Naive thymus-derived CD4-positive, alpha-beta T cell (primary cell): ENCODE data around the gene ATP8B4. TPM values are rescaled to one million over a fixed set of nuclear protein-coding genes. Genes with fewer than 3 reads are reported as not detected.

Source experiments
- ATAC-seq: fragments of 150-1000 bp; cut with Tn5 transposase; 2 replicates; pipeline ENCODE4 v1.10.0; 2021; ENCODE audit warnings: mild to moderate bottlenecking, moderate library complexity
- CTCF ChIA-PET: fragments of 350-600 bp; sonication (Branson Sonifier 250); formaldehyde crosslinking; loops from one replicate; lab custom pipeline; 2021; ENCODE audit warnings: antibody characterized with exemption; lab: Charles Lee
- POLR2A ChIA-PET: fragments of 350-600 bp; sonication (Branson Sonifier 250); formaldehyde crosslinking; loops from one replicate; lab custom pipeline; 2021; ENCODE audit warnings: antibody characterized with exemption, inconsistent platforms; lab: Charles Lee
- DNase-seq, 9 donors: peaks; one replicate each; pipeline versions ENCODE4 v3.0.0 to v3.0.0-alpha.2; 2020 to 2022; ENCODE audit warnings: mixed read lengths in 1 of 9
- H3K27ac ChIP-seq: one replicate; pipeline ENCODE4 v1.7.0; 2013; ENCODE audit warnings: mild to moderate bottlenecking, low read depth, low read length, moderate library complexity
- H3K27me3 ChIP-seq, 2 donors: one replicate each; pipeline ENCODE4 v1.7.0; 2013; ENCODE audit warnings: low read length in 2 of 2, mild to moderate bottlenecking in 2 of 2, moderate library complexity in 2 of 2; ENCODE audit not compliant: control insufficient read depth in 2 of 2, insufficient read depth in 2 of 2
- H3K36me3 ChIP-seq, 3 experiments: 1 replicate in 2 of 3; 2 replicates in 1 of 3; pipeline ENCODE4 v1.7.0; 2013; ENCODE audit warnings: low read length in 3 of 3, mild to moderate bottlenecking in 3 of 3, moderate library complexity in 1 of 3; ENCODE audit not compliant: insufficient read depth in 3 of 3, control insufficient read depth in 2 of 3
- H3K4me1 ChIP-seq, 2 donors: one replicate each; pipeline ENCODE4 v1.7.0; 2013; ENCODE audit warnings: low read length in 2 of 2, mild to moderate bottlenecking in 2 of 2, moderate library complexity in 1 of 2; ENCODE audit not compliant: control insufficient read depth in 2 of 2, insufficient read depth in 2 of 2
- H3K4me3 ChIP-seq: 2 replicates; pipeline ENCODE4 v1.7.0; 2013; ENCODE audit warnings: mild to moderate bottlenecking, low read length
- H3K9me3 ChIP-seq, 3 experiments: 1 replicate in 2 of 3; 2 replicates in 1 of 3; pipeline ENCODE4 v1.7.0; 2013; ENCODE audit warnings: low read length in 3 of 3; ENCODE audit not compliant: control insufficient read depth in 2 of 3
- H3K27ac Mint-ChIP-seq, 9 donors: one replicate each; pipeline ENCODE4 v1.8.0; 2020 to 2022; ENCODE audit warnings: mixed read lengths in 9 of 9, mild to moderate bottlenecking in 8 of 9, moderate library complexity in 5 of 9, inconsistent platforms in 2 of 9
- H3K27me3 Mint-ChIP-seq, 5 donors: one replicate each; pipeline ENCODE4 v1.8.0; 2021 to 2022; ENCODE audit warnings: mixed read lengths in 5 of 5, mild to moderate bottlenecking in 1 of 5
- H3K36me3 Mint-ChIP-seq, 5 donors: one replicate each; pipeline ENCODE4 v1.8.0; 2020 to 2022; ENCODE audit warnings: mixed read lengths in 5 of 5, mild to moderate bottlenecking in 3 of 5, inconsistent platforms in 1 of 5
- H3K4me1 Mint-ChIP-seq, 7 donors: one replicate each; pipeline ENCODE4 v1.8.0; 2020 to 2022; ENCODE audit warnings: mixed read lengths in 7 of 7, mild to moderate bottlenecking in 3 of 7, inconsistent platforms in 1 of 7
- H3K4me3 Mint-ChIP-seq, 10 donors: one replicate each; pipeline ENCODE4 v1.8.0; 2020 to 2022; ENCODE audit warnings: mild to moderate bottlenecking in 10 of 10, mixed read lengths in 10 of 10, moderate library complexity in 6 of 10, inconsistent platforms in 2 of 10
- H3K9me3 Mint-ChIP-seq, 11 donors: one replicate each; pipeline ENCODE4 v1.8.0; 2020 to 2022; ENCODE audit warnings: mixed read lengths in 11 of 11, mild to moderate bottlenecking in 4 of 11, inconsistent platforms in 1 of 11, moderate library complexity in 1 of 11
- intact Hi-C, 2 donors: fragments of 100-400 bp; cut with micrococcal nuclease; formaldehyde crosslinking; loops; one replicate each; pipeline ENCODE4 v1.15.1; 2023
- polyA plus RNA-seq, 2 donors: library from polyadenylated mRNA; unstranded; fragments of 300-500 nt; fragmentation: Illumina TruSeq; gene quantifications; one replicate each; pipeline ENCODE4 v1.2.3, GENCODE V29; 2021
- total RNA-seq, 6 experiments: library from RNA in 5 of 6; stranded (reverse) in 5 of 6; gene quantifications; 1 replicate in 5 of 6; 2 replicates in 1 of 6; pipeline ENCODE4 v1.2.3 and lab custom pipeline; 2021 to 2026

ATP8B4 gene
- total and polyA plus RNA-seq, 7 experiments from 2014 or later: 0.92 to 24.3 (median 5.0) TPM; not detected in 2

DNA sequence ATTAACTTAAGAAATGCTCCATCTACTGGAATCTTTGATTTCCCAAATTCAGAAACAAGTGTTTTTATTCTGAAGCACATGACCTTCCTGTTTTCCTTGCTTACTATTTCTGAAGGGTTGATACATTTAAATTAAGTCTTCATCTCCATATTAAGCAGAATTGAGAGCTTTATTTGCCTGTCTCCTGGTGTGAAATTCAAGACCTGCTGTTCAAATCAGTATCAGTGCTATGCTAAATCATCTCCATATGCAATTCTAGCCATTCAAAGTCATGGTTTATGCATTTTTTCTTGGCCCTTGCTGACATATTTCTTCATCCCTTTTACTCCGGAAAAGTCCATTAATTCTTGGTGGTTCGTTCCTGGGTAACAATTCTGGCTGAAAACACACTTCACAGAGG is 195.4 kb downstream of the ATP8B4 start:
- peaks cover 0 to 2% (median 0%) of the 10 kb centered on the region in 7 donors for H3K4me1 Mint-ChIP-seq
- H3K9me3 ChIP-seq: no peaks in the 10 kb centered on the region
- H3K4me1 ChIP-seq: no peaks in the 10 kb centered on the region
- ChIA-PET POLR2A (no interaction called here), CTCF (no interaction called here)
- H3K36me3 ChIP-seq: no peaks in the 10 kb centered on the region
- H3K4me3 ChIP-seq: no peak overlapping the region
- H3K27me3 ChIP-seq: no peaks in the 10 kb centered on the region
- intact Hi-C loops: no loop called here
- H3K27ac Mint-ChIP-seq: no peak overlapping the region
- H3K9me3 Mint-ChIP-seq: peaks cover 0 to 2% (median 0%) of the 10 kb centered on the region in 11 donors
- H3K27ac ChIP-seq: no peak overlapping the region
- peaks cover 0 to 6% (median 0%) of the 10 kb centered on the region in 5 donors for H3K27me3 Mint-ChIP-seq
- no peak for DNase-seq
- peaks cover 0 to 15% (median 0%) of the 10 kb centered on the region in 5 donors for H3K36me3 Mint-ChIP-seq
- no peak for ATAC-seq
- no peak overlapping the region for H3K4me3 Mint-ChIP-seq

GRCh38 chr15:49919034-49919433 is 200.0 kb downstream of the ATP8B4 start:
- Mint-ChIP-seq H3K27me3 (peaks cover 0 to 5% (median 0%) of the 10 kb centered on the region in 5 donors), H3K4me3 (no peak overlapping the region), H3K27ac (no peak overlapping the region), H3K9me3 (peaks cover 0 to 4% (median 0%) of the 10 kb centered on the region in 11 donors), H3K36me3 (peaks cover 0 to 31% (median 0%) of the 10 kb centered on the region in 5 donors), H3K4me1 (peaks cover 0 to 2% (median 0%) of the 10 kb centered on the region in 7 donors)
- POLR2A ChIA-PET: no interaction called here
- intact Hi-C loops: no loop called here
- no peak for ATAC-seq
- Histone ChIP-seq H3K27ac (no peak overlapping the region), H3K9me3 (no peaks in the 10 kb centered on the region), H3K4me3 (no peak overlapping the region), H3K4me1 (no peaks in the 10 kb centered on the region), H3K27me3 (no peaks in the 10 kb centered on the region), H3K36me3 (no peaks in the 10 kb centered on the region)
- DNase-seq: no peak
- CTCF ChIA-PET: no interaction called here

- H3K27ac ChIP-seq: no peak overlapping the region
- ChIA-PET POLR2A (no interaction called here), CTCF (no interaction called here)
- H3K4me3 ChIP-seq: no peak overlapping the region
- no peaks in the 10 kb centered on the region for H3K4me1 ChIP-seq
- H3K4me1 Mint-ChIP-seq: peaks cover 0 to 2% (median 0%) of the 10 kb centered on the region in 7 donors
- H3K9me3 ChIP-seq: no peaks in the 10 kb centered on the region
- peaks cover 0 to 7% (median 0%) of the 10 kb centered on the region in 5 donors for H3K27me3 Mint-ChIP-seq
- H3K36me3 Mint-ChIP-seq: peaks cover 0 to 31% (median 0%) of the 10 kb centered on the region in 5 donors
- no peaks in the 10 kb centered on the region for H3K27me3 ChIP-seq
- peaks cover 0 to 4% (median 0%) of the 10 kb centered on the region in 11 donors for H3K9me3 Mint-ChIP-seq
- no peak overlapping the region for H3K4me3 Mint-ChIP-seq
- ATAC-seq: no peak
- no peaks in the 10 kb centered on the region for H3K36me3 ChIP-seq
- intact Hi-C loops: no loop called here
- no peak for DNase-seq
- no peak overlapping the region for H3K27ac Mint-ChIP-seq
Observed at GRCh38 chr15:49918121-49918520, 200.9 kb downstream of the ATP8B4 start.

GRCh38 chr15:49916998-49917397 is 202.0 kb downstream of the ATP8B4 start:
- H3K36me3 Mint-ChIP-seq: peaks cover 0 to 41% (median 0%) of the 10 kb centered on the region in 5 donors

DNA sequence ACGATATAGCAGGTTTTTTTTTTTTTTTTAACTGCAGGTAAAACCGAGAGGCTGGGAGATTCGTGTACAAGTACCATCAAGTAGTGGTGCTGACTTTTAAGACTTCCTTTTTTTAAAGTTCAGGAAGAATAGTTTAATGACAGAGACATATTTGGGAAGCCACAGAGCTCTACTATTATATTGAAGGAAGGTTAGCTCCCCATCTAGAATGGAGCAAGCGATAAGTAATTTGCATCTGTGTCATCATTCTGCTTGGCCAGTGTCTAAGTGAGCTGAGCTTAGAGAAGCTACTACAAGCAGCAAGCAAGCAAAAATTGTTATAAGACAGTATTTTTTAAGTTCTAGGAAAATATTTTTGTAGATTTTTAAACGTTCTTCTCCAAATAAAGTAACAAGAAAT is 203.2 kb downstream of the ATP8B4 start:
- no peak overlapping the region for H3K4me3 ChIP-seq
- ATAC-seq: no peak
- no peaks in the 10 kb centered on the region for H3K9me3 ChIP-seq
- no peak for DNase-seq
- H3K4me1 ChIP-seq: no peaks in the 10 kb centered on the region
- Mint-ChIP-seq H3K4me1 (peaks cover 0 to 2% (median 0%) of the 10 kb centered on the region in 7 donors), H3K4me3 (no peak overlapping the region), H3K36me3 (peaks cover 0 to 44% (median 0%) of the 10 kb centered on the region in 5 donors), H3K27ac (no peak overlapping the region), H3K9me3 (peaks cover 0 to 10% (median 4%) of the 10 kb centered on the region in 11 donors), H3K27me3 (peaks cover 0 to 7% (median 0%) of the 10 kb centered on the region in 5 donors)
- H3K27ac ChIP-seq: no peak overlapping the region
- POLR2A ChIA-PET: no interaction called here
- H3K27me3 ChIP-seq: no peaks in the 10 kb centered on the region
- intact Hi-C loops: no loop called here
- no peaks in the 10 kb centered on the region for H3K36me3 ChIP-seq
- CTCF ChIA-PET: no interaction called here

More at GRCh38 chr15:49916998-49917397, 202.0 kb downstream of the ATP8B4 start:
- no peaks in the 10 kb centered on the region for H3K36me3 ChIP-seq
- intact Hi-C loops: no loop called here
- no peaks in the 10 kb centered on the region for H3K27me3 ChIP-seq
- POLR2A ChIA-PET: no interaction called here
- CTCF ChIA-PET: no interaction called here
- H3K27me3 Mint-ChIP-seq: peaks cover 0 to 7% (median 0%) of the 10 kb centered on the region in 5 donors
- ATAC-seq (no peak), DNase-seq (no peak)
- H3K4me1 Mint-ChIP-seq: peaks cover 0 to 2% (median 0%) of the 10 kb centered on the region in 7 donors
- peaks cover 0 to 7% (median 1%) of the 10 kb centered on the region in 11 donors for H3K9me3 Mint-ChIP-seq
- no peaks in the 10 kb centered on the region for H3K4me1 ChIP-seq
- H3K4me3 Mint-ChIP-seq: no peak overlapping the region
- H3K4me3 ChIP-seq: no peak overlapping the region
- H3K27ac ChIP-seq: no peak overlapping the region
- H3K27ac Mint-ChIP-seq: no peak overlapping the region
- no peaks in the 10 kb centered on the region for H3K9me3 ChIP-seq

- Mint-ChIP-seq H3K4me3 (no peak overlapping the region), H3K27me3 (peaks cover 0 to 31% (median 17%) of the 10 kb centered on the region in 5 donors), H3K27ac (no peak overlapping the region), H3K36me3 (peaks cover 0 to 48% (median 0%) of the 10 kb centered on the region in 5 donors), H3K4me1 (peaks cover 0 to 2% (median 0%) of the 10 kb centered on the region in 7 donors), H3K9me3 (peaks cover 0 to 22% (median 14%) of the 10 kb centered on the region in 11 donors)
- H3K4me3 ChIP-seq: no peak overlapping the region
- ChIA-PET CTCF (no interaction called here), POLR2A (no interaction called here)
- DNase-seq: no peak
- no peaks in the 10 kb centered on the region for H3K36me3 ChIP-seq
- ATAC-seq: no peak
- no peaks in the 10 kb centered on the region for H3K4me1 ChIP-seq
- H3K27me3 ChIP-seq: no peaks in the 10 kb centered on the region
- no peak overlapping the region for H3K27ac ChIP-seq
- intact Hi-C loops: no loop called here
- H3K9me3 ChIP-seq: peaks cover 0 to 8% (median 0%) of the 10 kb centered on the region in 3 experiments
Observed at GRCh38 chr15:49908933-49909295, 210.1 kb downstream of the ATP8B4 start.
